GM10266 (cell line): ENCODE data around the gene OPN4.
A peak's percentile ranks its signal among the peaks of the same experiment; 100 is the strongest.

Experiments used
- DNase-seq: peaks from one replicate; pipeline ENCODE4 v3.0.0; 2012; ENCODE audit errors: extremely low spot score
- TF ChIP-seq, protein P1 (sequence below): IDR thresholded peaks from 2 replicates; pipeline ENCODE4 v1.5.1; 2012; ENCODE audit warnings: mild to moderate bottlenecking, low read depth; ENCODE audit not compliant: control insufficient read depth, insufficient read depth; ENCODE audit errors: missing control alignments

OPN4 gene

DNA sequence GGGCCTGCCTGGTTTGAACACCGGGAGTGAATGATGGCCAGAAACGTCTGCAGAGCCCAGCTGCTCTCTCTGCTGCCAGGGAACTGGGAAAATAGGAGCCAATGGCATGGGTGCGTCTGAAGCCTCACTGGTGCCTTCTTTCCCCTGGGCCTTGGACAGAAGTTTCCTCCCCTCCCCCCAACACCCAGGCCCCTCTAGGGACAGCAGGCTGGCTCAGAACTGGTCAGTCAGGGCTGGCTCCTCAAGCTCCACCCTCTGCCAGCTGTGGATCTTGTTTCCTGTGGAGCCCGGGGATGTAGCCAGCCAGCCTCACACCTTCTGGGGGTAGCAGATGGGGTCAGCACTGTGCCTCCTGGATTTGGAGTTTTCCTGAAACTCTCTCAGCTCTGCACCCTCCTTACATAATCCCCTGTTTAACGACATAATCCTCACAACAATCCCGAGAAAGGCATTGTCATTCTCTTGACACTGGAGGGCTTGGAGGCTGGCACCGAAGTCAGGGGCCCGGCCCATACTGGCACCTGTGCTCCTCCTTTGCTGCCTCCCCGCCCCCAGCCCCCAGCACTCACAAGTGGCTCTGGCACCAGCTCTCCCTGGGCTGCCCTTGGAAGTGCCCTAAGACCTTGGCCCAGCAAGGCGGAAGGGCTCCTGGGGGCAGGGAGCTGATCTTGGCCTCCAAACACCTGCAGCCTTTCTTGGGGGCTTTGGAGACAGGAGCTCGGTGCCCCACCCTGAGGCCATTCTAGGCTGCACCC is 19.7 kb downstream of the OPN4 start:
- DNase-seq, result no peak
- TF ChIP-seq, protein P1, sequence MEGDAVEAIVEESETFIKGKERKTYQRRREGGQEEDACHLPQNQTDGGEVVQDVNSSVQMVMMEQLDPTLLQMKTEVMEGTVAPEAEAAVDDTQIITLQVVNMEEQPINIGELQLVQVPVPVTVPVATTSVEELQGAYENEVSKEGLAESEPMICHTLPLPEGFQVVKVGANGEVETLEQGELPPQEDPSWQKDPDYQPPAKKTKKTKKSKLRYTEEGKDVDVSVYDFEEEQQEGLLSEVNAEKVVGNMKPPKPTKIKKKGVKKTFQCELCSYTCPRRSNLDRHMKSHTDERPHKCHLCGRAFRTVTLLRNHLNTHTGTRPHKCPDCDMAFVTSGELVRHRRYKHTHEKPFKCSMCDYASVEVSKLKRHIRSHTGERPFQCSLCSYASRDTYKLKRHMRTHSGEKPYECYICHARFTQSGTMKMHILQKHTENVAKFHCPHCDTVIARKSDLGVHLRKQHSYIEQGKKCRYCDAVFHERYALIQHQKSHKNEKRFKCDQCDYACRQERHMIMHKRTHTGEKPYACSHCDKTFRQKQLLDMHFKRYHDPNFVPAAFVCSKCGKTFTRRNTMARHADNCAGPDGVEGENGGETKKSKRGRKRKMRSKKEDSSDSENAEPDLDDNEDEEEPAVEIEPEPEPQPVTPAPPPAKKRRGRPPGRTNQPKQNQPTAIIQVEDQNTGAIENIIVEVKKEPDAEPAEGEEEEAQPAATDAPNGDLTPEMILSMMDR, result no peak

DNA sequence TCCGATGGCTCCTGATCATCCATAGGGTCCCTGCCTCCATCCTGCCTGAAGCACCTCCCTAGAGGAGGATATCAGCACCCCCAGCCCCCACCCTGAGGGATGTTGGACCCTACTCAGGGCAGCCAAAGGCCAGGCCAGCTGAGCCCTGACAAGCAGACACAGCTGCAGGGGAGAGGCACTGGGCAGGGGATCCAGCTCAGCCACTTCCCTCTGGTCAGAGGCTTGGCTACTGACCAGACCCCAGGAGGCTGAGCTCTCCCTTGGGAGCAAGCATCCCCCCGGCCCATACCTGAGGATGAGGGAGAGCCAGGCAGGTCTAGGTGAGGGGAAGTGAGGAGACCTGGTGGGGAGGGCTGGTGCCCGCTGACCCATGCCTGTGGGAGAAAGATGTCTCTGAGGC is 20.6 kb downstream of the OPN4 start:
- TF ChIP-seq, protein P1, result no peak
- no peak for DNase-seq

DNA sequence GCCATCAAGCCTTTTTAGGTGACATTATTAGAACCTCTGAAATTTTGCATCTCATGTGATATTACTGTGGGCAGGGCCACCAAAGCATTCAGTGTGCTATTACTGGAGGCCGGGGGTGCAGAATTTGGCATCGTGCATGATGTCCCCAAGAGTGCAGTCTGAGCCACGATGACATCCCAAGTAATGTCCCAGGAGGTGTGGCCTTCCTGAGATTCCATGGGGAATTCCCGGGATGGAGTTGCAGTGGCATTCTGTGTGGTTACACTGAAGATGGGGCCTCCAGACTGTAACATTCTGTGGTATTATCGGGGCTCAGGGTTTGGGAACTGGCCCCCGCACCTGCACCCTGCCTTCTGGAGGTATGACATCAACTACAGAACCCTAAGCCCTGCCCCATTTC is 23.0 kb downstream of the OPN4 start:
- TF ChIP-seq, protein P1, result no peak
- DNase-seq, result no peak

DNA sequence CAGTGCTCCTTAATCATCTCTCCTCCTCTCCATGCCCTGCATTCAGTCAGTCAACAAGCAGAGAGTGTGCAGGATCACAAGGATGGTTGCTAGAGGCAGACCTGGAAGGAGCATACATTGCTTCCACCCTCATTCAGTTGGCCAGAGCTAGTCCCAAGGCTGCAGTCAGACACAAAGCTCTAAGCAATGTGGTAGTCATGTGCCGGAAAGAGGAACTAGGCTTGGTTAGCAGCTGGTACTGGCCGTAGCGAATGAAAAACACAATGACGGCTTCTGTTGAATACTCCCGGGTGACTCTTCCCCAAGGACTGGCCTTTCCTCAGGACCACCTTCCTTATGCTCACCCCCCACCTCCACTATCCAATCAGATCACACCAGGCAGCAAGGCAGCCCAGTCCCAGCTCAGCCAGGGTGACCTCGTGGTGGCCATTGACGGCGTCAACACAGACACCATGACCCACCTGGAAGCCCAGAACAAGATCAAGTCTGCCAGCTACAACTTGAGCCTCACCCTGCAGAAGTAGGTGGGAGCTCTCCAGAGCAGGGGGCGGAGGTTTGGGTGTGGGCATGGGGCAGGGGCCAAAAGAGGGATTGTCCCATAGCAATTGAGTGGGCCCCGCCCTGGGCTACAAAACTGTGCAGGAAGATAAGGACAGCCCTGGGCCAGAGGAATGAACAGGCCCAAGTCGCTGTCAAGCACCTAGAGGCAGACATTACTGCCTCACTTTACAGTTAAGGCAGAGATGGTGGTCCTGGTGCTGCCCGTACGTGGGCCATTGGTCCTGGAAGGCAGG is 24.8 kb downstream of the OPN4 start:
- TF ChIP-seq, protein P1, result no peak
- DNase-seq, result peak; percentile 42

DNA sequence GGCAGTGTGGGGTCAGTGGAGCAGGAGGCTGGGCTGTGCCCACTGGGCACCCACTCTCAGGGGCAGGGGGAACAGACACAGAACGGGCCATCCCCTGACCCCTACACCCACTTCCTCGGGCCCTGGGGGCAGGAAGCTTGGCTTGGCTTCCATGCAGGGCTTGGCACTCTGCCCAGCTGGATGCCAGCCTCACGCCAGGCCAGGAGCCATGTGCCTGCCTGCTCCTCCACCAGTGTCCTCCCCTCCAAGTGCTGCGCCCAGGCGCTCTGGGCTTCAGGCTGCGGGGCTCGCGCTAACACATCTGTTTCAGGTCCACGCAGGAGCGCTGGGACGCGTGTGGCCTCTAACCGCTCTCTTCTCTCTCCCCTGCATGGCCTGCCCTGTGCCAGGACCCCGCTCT is 26.7 kb downstream of the OPN4 start:
- DNase-seq, result no peak
- TF ChIP-seq, protein P1, result no peak

DNA sequence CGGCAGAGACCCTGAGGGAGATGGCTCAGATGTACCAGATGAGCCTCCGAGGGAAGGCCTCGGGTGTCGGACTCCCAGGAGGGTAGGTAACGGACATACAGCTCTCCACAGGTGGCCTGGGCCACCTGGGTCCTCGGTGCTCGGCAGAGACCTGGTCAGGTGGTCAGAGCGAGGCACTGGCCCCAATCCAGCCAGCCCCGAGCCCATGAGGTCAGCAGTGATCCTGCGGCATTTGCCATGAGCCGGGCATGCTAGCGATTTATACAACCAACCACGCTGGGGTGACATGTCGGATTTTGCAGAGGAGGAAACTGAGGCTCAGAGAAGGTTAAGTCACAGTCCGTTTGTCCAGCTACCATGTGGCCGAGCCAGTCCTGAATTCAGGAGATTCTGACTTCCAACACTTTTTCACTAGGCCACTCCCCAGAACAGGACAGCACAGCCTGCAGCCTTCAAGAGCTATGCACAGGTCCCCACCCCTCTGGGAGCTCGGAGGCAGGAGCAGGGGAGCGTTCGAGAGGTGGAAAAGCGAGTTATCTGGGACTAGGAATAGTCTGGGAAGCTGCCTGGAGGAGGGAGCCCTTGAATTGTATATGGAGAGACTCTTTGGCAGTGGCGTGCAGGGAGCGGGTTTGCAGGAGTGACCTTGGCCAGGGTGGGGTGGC is 27.5 kb downstream of the OPN4 start:
- DNase-seq, result no peak
- TF ChIP-seq, protein P1, result no peak

DNA sequence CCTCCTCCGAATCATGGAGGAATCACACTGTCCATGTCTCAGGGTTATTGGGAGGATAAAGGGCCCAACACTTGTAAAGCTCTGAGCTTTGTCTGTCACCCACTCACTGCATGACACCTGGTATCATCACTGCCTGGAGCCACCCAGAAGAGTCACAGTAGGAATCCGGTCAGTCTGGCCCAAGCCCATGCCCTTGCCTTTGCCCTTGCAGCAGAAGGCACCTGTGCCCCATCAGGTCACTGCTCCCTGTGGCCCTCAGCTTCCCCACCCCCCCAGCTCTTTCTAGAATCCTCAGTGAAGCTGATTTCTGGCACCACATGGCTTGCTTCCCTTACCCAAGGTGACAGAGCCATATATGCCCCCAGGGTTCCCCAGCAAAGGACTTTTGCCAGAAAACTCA is 28.3 kb downstream of the OPN4 start:
- no peak for DNase-seq
- TF ChIP-seq, protein P1, result no peak
